Measurements from ENCODE around the gene MAGI2.

DNA sequence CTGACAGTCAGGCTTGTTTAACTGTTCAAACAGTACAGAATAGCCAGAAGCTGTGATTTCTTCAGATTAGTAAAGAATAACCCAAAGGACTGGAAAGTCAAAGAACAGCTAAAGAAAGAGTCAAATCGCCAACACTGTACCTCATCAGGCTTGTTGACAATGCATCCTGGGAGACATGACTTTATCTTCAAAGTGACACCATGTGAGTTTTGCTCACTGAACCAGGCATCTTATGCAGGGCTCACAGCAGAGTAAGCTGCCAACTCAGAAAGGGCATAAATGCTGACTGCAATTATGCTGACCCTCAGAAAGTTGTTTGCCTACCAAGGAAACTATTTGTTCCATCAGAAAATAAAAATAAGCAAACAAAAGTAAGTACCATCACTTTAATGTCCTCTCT lies 96.4 kb downstream of the MAGI2 start:
- TF ChIP-seq POLR2A (IDR thresholded peaks at IDR 0.05; ENCODE audit: low read depth, low read length): no peak
- no peak for TF ChIP-seq FOS (IDR thresholded peaks at IDR 0.05; ENCODE audit: borderline replicate concordance, insufficient read depth, low read length)
- TF ChIP-seq, protein P1, sequence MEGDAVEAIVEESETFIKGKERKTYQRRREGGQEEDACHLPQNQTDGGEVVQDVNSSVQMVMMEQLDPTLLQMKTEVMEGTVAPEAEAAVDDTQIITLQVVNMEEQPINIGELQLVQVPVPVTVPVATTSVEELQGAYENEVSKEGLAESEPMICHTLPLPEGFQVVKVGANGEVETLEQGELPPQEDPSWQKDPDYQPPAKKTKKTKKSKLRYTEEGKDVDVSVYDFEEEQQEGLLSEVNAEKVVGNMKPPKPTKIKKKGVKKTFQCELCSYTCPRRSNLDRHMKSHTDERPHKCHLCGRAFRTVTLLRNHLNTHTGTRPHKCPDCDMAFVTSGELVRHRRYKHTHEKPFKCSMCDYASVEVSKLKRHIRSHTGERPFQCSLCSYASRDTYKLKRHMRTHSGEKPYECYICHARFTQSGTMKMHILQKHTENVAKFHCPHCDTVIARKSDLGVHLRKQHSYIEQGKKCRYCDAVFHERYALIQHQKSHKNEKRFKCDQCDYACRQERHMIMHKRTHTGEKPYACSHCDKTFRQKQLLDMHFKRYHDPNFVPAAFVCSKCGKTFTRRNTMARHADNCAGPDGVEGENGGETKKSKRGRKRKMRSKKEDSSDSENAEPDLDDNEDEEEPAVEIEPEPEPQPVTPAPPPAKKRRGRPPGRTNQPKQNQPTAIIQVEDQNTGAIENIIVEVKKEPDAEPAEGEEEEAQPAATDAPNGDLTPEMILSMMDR (IDR thresholded peaks at IDR 0.05; ENCODE audit: extremely low read depth in 1 of 2, insufficient read depth in 1 of 2, low read depth in 1 of 2, low read length in 2 of 2): no peak
- no peak for TF ChIP-seq POLR2AphosphoS5 (IDR thresholded peaks at IDR 0.05; ENCODE audit: insufficient read depth, low read depth, low read length)
- no peak for TF ChIP-seq GATA2 (IDR thresholded peaks at IDR 0.05; ENCODE audit: insufficient read depth, insufficient read length, low read depth, low read length)
- TF ChIP-seq EZH2 (IDR thresholded peaks at IDR 0.05; ENCODE audit: borderline replicate concordance, low read depth, low read length, severe bottlenecking): no peak
